ENCODE data around the gene PLIN1. TPM values are rescaled to one million over a fixed set of nuclear protein-coding genes. Genes with fewer than 3 reads are reported as not detected.

PLIN1 gene
- total and polyA plus RNA-seq, 2 experiments from 2014 or later = 0.21 to 0.90 TPM

- no peaks in the 10 kb centered on the region for H3K4me1 Mint-ChIP-seq
- no peaks in the 10 kb centered on the region for H3K9me3 Mint-ChIP-seq
- H3K27me3 ChIP-seq (ENCODE audit: insufficient read depth) = no peaks in the 10 kb centered on the region
- no peaks in the 10 kb centered on the region for H4K20me1 ChIP-seq (replicated peaks; ENCODE audit: insufficient read depth)
- H3K9me2 ChIP-seq (ENCODE audit: insufficient read depth) = no peaks in the 10 kb centered on the region
- H3K27ac Mint-ChIP-seq = no peak overlapping the region
- H3K36me3 Mint-ChIP-seq (ENCODE audit: low read depth) = no peaks in the 10 kb centered on the region
- H3K79me2 ChIP-seq (replicated peaks; ENCODE audit: insufficient read depth) = no peaks in the 10 kb centered on the region
- TF ChIP-seq ZNF114 (CRISPR knock-in tag; IDR thresholded peaks at IDR 0.05) = no peak
- no peak for TF ChIP-seq EZH2 (IDR thresholded peaks at IDR 0.05; ENCODE audit: low read depth, unreplicated experiment)
- TF ChIP-seq, protein P1, sequence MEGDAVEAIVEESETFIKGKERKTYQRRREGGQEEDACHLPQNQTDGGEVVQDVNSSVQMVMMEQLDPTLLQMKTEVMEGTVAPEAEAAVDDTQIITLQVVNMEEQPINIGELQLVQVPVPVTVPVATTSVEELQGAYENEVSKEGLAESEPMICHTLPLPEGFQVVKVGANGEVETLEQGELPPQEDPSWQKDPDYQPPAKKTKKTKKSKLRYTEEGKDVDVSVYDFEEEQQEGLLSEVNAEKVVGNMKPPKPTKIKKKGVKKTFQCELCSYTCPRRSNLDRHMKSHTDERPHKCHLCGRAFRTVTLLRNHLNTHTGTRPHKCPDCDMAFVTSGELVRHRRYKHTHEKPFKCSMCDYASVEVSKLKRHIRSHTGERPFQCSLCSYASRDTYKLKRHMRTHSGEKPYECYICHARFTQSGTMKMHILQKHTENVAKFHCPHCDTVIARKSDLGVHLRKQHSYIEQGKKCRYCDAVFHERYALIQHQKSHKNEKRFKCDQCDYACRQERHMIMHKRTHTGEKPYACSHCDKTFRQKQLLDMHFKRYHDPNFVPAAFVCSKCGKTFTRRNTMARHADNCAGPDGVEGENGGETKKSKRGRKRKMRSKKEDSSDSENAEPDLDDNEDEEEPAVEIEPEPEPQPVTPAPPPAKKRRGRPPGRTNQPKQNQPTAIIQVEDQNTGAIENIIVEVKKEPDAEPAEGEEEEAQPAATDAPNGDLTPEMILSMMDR (conservative IDR thresholded peaks at IDR 0.05; ENCODE audit: low read depth in 2 of 2) = no peak
- TF ChIP-seq, protein P2, sequence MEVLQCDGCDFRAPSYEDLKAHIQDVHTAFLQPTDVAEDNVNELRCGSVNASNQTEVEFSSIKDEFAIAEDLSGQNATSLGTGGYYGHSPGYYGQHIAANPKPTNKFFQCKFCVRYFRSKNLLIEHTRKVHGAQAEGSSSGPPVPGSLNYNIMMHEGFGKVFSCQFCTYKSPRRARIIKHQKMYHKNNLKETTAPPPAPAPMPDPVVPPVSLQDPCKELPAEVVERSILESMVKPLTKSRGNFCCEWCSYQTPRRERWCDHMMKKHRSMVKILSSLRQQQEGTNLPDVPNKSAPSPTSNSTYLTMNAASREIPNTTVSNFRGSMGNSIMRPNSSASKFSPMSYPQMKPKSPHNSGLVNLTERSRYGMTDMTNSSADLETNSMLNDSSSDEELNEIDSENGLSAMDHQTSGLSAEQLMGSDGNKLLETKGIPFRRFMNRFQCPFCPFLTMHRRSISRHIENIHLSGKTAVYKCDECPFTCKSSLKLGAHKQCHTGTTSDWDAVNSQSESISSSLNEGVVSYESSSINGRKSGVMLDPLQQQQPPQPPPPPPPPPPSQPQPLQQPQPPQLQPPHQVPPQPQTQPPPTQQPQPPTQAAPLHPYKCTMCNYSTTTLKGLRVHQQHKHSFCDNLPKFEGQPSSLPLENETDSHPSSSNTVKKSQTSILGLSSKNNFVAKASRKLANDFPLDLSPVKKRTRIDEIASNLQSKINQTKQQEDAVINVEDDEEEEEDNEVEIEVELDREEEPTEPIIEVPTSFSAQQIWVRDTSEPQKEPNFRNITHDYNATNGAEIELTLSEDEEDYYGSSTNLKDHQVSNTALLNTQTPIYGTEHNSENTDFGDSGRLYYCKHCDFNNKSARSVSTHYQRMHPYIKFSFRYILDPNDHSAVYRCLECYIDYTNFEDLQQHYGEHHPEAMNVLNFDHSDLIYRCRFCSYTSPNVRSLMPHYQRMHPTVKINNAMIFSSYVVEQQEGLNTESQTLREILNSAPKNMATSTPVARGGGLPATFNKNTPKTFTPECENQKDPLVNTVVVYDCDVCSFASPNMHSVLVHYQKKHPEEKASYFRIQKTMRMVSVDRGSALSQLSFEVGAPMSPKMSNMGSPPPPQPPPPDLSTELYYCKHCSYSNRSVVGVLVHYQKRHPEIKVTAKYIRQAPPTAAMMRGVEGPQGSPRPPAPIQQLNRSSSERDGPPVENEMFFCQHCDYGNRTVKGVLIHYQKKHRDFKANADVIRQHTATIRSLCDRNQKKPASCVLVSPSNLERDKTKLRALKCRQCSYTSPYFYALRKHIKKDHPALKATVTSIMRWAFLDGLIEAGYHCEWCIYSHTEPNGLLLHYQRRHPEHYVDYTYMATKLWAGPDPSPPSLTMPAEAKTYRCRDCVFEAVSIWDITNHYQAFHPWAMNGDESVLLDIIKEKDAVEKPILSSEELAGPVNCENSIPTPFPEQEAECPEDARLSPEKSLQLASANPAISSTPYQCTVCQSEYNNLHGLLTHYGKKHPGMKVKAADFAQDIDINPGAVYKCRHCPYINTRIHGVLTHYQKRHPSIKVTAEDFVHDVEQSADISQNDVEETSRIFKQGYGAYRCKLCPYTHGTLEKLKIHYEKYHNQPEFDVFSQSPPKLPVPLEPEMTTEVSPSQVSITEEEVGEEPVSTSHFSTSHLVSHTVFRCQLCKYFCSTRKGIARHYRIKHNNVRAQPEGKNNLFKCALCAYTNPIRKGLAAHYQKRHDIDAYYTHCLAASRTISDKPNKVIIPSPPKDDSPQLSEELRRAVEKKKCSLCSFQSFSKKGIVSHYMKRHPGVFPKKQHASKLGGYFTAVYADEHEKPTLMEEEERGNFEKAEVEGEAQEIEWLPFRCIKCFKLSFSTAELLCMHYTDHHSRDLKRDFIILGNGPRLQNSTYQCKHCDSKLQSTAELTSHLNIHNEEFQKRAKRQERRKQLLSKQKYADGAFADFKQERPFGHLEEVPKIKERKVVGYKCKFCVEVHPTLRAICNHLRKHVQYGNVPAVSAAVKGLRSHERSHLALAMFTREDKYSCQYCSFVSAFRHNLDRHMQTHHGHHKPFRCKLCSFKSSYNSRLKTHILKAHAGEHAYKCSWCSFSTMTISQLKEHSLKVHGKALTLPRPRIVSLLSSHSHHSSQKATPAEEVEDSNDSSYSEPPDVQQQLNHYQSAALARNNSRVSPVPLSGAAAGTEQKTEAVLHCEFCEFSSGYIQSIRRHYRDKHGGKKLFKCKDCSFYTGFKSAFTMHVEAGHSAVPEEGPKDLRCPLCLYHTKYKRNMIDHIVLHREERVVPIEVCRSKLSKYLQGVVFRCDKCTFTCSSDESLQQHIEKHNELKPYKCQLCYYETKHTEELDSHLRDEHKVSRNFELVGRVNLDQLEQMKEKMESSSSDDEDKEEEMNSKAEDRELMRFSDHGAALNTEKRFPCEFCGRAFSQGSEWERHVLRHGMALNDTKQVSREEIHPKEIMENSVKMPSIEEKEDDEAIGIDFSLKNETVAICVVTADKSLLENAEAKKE (CRISPR knock-in tag; IDR thresholded peaks at IDR 0.05) = no peak
- no peak for TF ChIP-seq EZH2phosphoT487 (IDR thresholded peaks at IDR 0.05; ENCODE audit: unreplicated experiment)
- no peak for TF ChIP-seq POLR2AphosphoS5 (IDR thresholded peaks at IDR 0.05; ENCODE audit: low read depth)
- TF ChIP-seq ETS1 (IDR thresholded peaks at IDR 0.05) = no peak
- no peak for TF ChIP-seq JUNB (IDR thresholded peaks at IDR 0.05; ENCODE audit: unreplicated experiment)
- no peak for TF ChIP-seq NANOG (IDR thresholded peaks at IDR 0.05; ENCODE audit: borderline replicate concordance)
- TF ChIP-seq, protein P3, sequence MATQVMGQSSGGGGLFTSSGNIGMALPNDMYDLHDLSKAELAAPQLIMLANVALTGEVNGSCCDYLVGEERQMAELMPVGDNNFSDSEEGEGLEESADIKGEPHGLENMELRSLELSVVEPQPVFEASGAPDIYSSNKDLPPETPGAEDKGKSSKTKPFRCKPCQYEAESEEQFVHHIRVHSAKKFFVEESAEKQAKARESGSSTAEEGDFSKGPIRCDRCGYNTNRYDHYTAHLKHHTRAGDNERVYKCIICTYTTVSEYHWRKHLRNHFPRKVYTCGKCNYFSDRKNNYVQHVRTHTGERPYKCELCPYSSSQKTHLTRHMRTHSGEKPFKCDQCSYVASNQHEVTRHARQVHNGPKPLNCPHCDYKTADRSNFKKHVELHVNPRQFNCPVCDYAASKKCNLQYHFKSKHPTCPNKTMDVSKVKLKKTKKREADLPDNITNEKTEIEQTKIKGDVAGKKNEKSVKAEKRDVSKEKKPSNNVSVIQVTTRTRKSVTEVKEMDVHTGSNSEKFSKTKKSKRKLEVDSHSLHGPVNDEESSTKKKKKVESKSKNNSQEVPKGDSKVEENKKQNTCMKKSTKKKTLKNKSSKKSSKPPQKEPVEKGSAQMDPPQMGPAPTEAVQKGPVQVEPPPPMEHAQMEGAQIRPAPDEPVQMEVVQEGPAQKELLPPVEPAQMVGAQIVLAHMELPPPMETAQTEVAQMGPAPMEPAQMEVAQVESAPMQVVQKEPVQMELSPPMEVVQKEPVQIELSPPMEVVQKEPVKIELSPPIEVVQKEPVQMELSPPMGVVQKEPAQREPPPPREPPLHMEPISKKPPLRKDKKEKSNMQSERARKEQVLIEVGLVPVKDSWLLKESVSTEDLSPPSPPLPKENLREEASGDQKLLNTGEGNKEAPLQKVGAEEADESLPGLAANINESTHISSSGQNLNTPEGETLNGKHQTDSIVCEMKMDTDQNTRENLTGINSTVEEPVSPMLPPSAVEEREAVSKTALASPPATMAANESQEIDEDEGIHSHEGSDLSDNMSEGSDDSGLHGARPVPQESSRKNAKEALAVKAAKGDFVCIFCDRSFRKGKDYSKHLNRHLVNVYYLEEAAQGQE (IDR thresholded peaks at IDR 0.05; ENCODE audit: unreplicated experiment) = no peak
- no peak for TF ChIP-seq CREB1 (CRISPR knock-in tag; IDR thresholded peaks at IDR 0.05; ENCODE audit: low read depth)
- peaks cover 3% of the 10 kb centered on the region for H3K27me3 Mint-ChIP-seq (ENCODE audit: insufficient read depth, low read depth, poor library complexity)
- H3F3A ChIP-seq (replicated peaks; ENCODE audit: low read depth) = no peaks in the 10 kb centered on the region
- DNase-seq (ENCODE audit: low spot score) = no peak
- no peaks in the 10 kb centered on the region for H3K4me1 ChIP-seq (ENCODE audit: insufficient read depth)
- no peak overlapping the region for H3K27ac ChIP-seq (ENCODE audit: low read depth)
- no peak overlapping the region for H3K4me3 Mint-ChIP-seq
- H2AFZ ChIP-seq = no peak overlapping the region
- no peak for ATAC-seq
- H3K36me3 ChIP-seq (ENCODE audit: insufficient read depth) = no peaks in the 10 kb centered on the region
- no peak overlapping the region for H3K4me2 ChIP-seq
- H3K4me3 ChIP-seq = no peak overlapping the region
Observed at GRCh38 chr15:89707577-89707976, 28.4 kb upstream of the PLIN1 start.

Measured in GM23338 (cell line).